NCI-H2107 treated with DMSO at 0.1 percent for 48 hours (cell line): ENCODE measurements around the gene ANKRD44.

Experiments used
- DNase-seq: peaks from one replicate; lab custom pipeline; 2025; ENCODE audit not compliant: unreplicated experiment; lab: John Stamatoyannopoulos, UW

Gene ANKRD44

DNA sequence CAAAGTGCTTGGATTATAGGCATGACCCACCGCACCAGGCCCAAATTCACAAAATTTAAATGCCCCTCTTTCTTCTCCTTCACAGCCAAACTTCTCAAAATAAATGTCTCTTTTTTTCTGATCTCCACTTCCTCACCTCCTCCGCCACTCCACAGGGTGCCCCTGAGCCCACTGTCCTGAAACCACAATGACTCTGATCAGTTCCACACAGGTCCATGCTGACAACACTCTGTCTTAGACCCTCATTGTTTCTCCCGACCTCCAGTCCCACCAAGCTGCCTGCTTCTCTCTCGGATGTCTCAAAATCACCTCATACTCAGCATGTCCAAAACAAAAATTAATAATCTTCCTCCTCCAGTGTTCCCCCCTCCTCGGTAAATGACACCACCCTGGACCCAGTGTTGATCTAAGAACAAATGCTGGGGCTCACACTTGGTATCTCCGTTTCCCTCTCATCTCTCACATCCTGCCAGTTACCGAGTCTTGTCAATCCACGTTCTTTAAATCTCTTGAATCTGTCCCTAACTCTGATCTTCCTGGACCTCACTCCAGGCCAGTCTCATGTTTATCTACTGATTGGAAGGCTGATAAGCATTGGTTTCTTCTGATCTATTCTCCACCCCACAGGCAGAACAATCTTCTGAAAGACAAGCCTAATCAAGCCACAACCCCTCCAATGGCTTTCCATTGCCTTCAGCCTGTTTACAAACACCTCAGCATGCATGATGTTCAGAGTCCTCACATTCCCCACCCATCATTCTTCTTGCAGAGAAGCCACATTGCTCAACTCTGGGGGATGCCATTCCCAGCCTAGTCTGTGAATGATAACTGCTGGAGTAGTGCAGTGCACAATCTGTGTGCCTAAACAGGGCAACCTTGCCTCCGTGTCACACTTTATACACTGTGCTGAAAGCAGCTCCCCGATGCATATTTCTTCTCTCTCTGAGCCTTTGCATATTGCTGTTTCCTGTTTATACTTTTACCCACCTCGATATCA, 12.4 kb upstream of the ANKRD44 start:
- DNase-seq = no peak

DNA sequence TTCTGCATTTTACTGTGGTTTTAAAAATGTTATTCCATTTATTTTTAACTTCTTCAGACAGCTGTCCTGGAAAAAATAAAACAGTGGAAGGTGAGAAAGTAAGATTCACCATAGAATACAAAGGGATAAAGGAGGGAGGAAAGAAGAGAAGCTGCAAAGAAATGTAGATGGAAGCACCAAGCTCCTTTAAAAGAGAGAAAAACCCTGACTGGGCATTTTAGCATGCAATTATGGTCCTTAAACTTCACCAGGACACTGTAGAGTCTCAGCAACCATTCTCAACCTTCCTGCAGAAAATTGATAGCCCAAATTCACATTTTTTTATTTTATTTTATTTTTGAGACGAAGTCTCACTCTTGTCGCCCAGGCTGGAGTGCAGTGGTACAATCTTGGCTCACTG, 11.6 kb upstream of the ANKRD44 start:
- no peak for DNase-seq

DNA sequence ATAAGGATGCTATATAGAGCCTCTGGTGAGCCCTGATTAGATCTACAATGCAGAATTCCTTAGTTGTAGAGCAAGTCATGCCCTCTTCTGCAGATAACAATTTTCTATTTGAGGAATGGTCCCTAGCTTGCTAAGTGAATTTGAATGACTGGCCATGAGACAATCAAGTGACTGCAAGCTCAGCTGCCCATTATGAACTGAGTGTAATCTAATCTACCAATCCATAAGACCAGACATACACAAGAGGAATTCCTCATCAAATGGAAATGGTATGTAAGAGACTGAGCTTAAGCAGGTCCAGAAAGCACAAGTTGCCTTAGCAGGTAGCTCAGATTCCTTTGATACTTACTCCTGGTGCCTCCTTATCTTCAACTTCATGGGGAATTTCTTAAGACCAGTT, 4.8 kb upstream of the ANKRD44 start:
- DNase-seq = no peak

DNA sequence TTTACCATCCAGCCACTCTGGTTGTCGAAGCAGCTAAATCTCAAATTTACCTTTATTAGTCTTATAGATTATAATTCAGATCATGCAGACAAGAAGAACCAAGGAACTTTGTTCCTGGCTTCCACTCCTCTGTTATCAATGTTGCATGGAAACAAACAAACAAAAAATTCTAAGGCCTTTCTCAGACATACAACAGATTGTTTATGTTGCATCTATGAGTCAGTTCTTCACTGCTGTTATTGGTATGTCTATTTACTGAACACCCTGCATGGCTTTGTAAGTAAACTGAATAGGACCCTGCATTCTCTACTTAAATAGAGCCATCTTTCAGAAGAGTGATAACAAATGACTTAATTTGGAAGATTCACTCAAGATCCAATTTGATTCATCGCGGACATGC, 1.6 kb upstream of the ANKRD44 start:
- DNase-seq = no peak

DNA sequence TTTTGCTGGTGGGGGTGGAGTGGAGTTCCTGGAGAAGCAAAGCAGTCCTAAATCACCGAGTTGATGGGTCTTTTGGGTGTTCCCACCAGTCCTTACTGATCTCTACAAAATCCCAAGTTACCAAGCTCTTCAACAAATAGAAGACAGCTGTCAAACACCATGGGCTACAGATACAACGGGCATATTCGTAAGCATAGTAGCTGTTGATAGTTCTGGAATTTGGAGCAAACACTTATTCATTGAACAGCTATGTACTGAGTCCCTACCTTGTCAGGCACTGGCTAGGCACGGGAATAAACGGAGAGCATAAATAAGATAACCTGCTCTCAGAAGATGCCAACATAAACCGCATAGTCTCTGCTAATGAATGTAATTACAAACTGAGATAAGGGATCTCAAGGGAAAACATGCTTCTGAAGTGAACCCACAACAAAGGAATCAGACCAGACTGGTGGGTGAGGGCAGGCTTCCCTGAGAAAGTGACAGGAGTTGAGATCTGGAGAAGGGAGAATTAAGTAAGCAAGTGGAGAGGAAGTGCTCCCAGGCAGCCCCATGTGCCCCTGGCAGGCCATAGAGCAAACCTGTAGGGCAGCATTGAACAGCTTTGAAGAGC, 947 bp upstream of the ANKRD44 start:
- no peak for DNase-seq

DNA sequence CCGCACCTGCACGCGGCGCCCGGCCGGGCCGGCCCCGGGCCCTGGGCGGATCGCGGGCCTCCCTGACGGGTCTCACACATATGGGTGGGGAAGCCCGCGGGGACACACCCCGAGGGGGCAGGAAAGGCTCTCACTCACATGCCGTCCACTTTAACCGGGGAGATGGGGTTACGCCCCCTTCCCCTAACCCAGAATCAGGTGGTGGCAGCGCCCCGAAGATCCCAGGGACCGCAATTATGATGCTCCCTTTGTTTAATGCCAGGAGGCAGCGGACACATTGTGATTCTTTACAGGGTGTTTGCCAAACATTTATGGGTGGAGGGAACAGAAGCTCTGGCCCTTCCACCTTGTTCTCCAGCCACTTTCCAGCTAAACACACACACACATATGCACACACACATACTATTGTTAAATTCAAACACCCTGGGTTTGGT, 424 bp upstream of the ANKRD44 start:
- DNase-seq = no peak

DNA sequence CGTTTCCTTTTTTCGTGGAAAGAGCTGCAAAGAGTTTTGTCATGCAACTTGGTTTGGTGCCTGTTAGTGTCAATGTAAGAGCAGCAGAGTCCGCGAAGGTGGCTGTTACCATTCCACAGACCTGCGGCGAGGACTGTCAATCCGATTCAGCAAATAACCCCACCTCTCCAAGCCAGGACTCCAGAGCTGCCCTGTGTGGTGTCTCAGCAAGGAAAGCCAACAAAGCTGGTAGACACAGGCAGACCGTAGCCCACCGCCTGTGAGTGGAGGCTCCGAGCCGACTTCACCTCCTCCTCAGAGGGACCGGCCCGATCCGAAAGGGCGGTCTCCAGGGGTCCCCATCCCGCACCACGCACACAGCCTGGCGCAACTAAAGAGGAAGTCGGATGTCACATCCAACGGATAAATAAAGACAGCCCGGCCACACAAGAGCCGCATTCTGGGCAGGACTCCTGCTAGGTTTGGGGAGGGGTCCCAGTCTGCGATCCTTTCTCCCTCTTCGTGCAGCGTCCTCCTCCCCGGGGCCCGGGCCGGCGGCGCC, 819 bp downstream of the ANKRD44 start:
- peak; percentile 31 for DNase-seq

DNA sequence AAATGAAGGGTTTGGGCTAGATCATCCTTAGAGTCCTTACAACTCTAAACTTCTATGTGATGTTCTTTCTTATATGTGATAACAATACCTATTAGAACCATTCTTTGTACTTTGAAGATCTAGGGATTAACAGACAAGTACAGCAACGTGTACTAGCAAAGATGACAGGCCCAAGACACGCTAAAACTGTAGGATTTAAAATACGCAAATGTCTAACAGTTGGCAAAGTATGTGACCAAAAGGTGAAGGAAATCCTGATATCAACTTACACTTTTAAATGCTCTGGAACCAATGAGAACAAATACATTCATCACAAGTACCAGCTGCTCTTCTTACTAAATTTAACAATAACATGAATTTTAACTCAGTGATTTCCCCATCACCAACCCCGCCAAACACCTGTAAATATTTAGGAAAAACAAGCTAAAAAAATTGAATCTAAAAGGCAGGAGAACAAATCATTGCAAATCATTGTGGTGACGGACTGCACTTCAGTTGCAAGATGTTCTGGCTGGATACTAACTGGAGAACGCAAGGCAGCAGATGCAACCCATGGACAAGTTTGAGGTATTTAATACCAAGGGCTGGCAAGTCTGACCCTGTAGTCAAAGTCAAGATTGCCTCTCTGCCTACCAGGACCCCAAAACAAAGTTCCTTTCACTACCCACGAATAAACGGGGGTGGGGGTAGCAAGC, 1.4 kb downstream of the ANKRD44 start:
- DNase-seq = peak; percentile 33

DNA sequence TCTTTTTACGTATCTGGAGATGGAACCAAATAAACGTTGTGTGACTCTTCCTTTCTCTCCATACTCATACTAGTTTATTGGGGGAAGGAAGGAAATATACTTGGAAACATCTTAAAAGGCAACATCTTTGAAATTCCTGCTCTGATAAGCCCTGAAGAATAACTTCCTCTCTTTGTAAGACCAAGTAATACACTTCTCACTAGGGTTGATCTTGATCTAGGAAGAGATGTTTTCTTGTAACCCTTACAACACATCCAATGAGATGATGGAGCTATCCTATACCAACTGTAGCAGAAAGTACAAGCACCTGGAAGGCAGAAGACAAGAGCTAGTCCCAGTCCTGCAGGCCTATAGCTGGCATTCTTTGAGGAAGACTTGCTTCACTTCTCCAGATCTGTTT, 2.0 kb downstream of the ANKRD44 start:
- no peak for DNase-seq

DNA sequence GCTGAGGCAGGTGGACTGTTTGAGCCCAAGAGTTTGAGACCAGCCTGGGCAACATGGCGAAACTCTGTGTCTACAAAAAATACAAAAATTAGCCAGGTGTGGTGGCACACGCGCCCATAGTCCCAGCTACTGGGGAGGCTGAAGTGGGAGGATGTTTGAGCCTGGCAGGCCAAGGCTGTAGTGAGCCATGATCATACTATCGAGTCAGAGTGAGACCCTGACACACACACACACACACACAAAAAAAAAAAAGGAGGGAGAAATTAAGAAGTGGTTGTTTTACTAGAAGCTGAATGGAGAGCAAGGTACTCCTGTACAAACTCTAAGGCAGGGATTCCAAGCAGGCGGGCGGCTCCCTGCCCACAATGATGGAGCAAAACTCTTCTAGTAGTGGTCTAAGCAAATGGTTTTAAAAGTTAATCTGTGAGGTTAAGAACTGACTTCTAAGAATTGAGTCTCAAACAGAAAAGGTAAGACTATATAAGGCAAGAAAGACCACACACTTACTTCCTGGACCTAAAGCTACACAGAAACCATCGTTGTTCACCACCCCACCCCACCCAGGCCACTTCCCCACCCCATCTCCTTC, 2.6 kb downstream of the ANKRD44 start:
- DNase-seq = no peak

DNA sequence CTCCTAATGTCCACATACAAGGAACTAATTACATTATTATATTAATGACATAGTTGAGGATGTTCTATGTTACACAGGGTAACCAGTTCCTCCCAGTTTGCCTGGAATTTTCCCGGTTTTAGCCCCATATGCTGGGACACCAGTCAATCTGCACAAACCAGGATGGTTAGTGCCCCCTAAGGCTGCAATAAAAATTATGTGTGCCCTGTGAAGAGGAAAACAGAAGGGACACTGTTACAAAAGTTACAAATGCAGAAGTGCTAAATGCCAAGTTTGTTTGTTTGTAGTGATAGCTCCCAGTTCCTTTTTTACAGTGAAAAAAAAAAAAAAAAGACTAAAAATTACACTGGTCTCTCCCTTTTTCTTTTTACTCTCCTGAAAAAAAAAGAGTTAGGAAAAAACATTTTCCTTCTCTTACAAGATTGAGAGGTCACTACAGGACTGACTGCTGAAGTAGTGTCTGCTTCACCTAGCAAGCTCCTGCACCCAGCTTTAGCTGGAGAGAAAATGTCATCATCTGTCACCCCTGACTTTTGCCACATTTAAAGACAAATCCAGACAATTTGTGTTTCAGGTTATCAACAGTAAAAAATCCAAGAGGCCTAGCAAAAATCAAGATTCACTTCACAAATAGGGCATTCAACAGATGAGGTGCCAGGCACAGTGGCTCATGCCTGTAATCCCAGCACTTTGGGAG, 3.2 kb downstream of the ANKRD44 start:
- no peak for DNase-seq

DNA sequence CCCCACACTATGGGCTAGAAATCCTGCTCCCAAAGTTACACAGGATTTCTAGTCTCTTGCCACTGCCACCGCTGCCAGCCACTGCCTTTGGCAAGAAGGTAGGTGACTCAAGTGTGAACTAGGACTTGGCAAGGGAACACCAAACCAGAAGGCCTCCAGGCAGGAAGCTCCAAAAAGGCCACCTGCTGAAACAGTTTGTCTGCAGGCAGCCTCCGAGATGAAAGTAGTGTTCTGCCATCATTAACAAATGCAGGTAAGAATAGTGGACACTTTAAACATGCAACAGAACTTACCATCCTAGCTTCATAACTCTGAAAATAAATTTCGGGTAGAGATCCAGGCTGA, 3.9 kb downstream of the ANKRD44 start:
- DNase-seq = no peak

DNA sequence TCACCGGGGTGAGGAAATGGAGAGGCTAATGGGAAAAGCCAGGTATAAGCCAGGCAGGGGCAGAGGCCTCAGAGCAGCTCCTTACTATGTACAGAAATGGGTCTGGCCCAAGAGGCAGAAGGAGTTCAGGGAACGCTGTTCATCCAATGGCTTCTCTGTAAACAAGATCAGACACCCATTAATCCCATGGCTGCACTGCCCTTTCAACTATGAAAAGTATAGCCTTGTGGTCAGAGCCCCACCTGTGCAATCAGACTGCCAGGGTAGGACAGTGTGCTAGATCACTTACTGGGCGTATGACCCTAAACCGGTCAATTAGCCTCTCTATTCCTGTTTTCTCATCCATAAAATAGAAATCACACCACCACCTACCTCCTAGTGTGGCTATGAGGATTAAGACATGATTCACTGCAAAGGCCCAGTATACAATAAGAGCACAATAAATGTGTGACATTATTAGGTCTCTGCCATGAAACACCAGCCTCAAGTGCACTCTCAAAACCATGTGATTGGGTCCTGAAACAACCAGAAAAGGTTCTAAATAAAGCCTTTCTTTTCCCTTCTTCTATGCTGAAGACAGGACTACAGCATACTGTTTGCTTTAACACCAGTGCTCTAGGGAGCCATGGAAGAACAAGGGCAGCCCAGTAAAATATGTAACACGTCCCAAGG, 4.4 kb downstream of the ANKRD44 start:
- DNase-seq = no peak

DNA sequence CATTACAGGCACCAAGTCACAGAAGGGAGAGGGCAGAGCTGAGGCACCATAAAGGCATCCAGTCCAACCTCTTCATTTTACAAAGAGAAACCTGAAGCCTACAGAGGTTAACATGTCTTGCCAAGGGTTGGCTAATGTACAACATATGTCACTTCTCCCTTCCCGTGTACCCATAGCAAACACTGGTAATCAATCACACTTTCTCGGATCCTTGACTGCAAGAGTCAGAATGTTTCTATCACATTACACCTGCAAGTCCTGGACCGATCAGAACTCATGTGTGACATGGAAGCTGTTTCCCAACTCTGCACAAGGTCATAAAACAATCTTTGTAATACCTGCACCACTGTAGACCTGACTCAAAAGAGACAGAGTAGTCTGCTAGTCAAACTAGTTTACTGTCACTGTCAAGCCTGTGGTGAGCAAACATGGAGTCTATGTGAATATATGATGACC, 6.0 kb downstream of the ANKRD44 start:
- no peak for DNase-seq

DNA sequence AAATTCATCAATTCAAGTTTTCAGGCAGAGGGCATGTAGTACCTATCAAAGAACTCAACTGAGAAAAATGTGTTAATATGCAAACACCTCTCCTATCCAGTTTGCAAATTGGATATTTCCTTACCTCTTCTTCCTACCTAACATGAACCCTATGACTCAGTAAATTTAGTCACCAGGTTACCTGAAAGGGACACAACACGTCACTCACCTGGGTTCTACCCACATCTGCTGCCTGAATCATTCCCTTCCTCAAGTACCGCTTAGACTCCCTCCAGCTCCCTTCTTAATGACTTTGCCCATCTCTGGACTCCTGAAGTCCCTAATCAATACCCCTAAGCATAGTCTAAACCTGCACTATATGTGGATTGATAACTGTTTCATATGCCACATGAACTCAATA, 10.4 kb downstream of the ANKRD44 start:
- DNase-seq = no peak

DNA sequence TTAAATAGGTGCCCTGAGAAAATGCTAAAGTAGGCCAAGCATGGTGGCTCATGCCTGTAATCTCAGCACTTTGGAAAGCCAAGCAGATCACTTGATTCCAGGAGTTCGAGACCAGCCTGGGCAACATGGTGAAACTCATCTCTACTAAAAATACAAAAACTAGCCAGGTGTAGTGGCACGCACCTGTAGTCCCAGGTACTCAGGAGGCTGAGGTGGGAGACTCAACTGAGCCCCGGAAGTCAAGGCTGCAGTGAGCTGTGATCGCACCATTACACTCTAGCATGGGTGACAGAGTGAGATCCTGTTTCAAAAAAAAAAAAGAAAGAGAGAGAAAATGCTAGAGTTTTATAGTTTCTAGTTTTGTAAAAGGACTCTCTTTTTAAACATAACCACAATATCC, 12.0 kb downstream of the ANKRD44 start:
- DNase-seq = no peak

DNA sequence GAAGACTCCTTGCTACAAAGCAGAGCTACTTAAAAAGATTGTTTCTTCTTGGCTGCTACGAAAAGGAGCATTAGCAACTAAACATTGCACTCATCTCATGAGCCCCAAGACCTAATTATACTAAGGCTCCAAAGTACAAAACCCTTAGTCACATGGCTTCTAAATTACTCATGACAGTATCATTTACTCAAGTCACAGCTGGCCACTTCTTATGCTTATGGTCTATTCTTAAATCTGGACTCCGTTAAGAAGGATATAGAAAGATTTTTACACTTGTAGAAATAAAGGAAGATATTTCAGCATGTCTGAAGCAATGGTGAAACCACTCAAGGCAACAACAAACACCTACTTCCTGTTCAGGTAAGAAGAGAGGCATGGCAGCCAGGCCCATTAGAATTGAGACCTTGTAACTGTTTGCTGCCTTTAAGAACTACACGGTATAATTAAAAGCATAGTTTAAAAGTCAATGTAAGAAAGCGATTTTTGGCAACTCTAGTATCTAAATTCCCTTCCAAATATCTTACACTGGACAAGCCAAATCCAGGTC, 12.7 kb downstream of the ANKRD44 start:
- no peak for DNase-seq

DNA sequence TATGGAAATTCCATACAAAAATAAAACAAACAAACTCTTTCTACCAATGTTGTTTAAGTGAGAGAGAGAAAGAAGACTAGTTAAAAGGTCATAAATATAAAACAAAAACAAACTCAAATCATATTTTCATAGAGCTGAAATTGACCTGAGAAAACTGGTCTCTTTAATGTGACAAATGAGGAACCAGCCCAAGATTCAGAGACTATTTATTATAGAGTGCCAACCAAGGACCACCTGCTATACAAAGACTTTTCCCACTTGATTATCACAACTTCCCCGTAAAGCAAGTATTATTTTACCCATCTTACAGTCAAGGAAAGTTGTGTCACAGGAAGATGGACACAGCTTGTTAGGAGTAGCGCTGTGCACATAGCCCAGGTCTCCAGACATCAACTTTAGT, 13.3 kb downstream of the ANKRD44 start:
- DNase-seq = no peak

DNA sequence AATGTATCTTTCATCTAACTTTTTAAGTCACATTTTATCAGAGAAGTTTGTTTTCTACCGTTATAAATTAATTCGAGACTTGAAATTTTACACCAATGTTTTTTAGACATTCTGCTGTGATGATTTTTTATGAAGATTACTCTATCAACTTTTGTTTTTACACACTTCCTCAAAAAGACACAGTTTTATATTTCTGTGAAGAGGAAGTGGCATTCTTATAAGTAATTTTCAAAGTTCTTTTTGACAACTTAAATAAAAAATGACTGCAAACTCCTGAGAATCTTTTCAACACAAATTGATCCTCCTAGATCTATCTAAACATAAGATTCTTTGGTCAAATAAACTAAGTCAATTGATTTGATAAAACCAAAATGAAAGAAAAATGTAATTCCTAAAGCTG, 13.7 kb downstream of the ANKRD44 start:
- no peak for DNase-seq

DNA sequence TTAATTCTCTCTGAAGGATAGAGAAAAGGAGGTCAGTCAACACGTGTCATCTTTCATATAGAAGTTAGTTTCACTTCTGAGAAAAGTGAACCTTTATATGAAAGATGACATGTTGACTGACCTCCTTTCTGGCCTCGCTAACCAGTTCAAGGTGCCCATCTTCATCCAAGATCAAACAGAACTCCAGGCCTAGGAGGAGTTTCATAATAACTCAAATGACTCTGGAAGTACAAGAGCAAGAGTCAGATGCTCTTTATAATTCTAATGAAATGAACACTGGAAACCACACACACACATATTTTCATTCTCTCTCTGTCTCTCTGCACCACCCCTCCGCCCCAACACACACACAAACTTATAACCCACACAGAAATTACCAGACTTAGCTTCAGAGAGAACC, 16.3 kb downstream of the ANKRD44 start:
- no peak for DNase-seq
